ENCODE measurements around the gene COQ8A. TPM values are rescaled to one million over a fixed set of nuclear protein-coding genes. Genes with fewer than 3 reads are reported as not detected.

COQ8A gene
- total RNA-seq, 4 donors from 2014 or later = 22.8 to 41.7 (median 27.7) TPM

DNA sequence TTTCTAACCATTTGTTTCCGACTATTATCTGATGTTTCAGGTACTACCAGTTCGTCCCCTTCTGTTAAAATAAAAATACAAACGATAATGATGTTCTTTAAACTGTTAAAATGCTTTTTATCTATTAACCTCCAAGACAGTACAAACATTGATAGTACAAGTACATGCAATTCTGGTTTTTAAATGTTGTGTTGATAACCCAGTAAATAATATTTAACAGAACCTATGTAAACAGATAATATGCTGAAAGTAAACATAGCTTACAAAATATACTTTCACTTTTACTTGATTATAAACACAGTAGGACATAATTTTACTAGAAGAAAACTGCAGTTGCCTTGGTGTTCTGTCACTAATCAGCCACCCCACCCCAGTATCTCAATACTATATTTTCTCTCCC is 76.9 kb downstream of the COQ8A start:
- Histone ChIP-seq H3K36me3 (no peaks in the 10 kb centered on the region), H3K27ac (no peak overlapping the region), H3K4me3 (no peak overlapping the region), H3K4me1 (no peaks in the 10 kb centered on the region), H3K9me3 (no peaks in the 10 kb centered on the region), H3K27me3 (no peaks in the 10 kb centered on the region)
- TF ChIP-seq, protein P1, sequence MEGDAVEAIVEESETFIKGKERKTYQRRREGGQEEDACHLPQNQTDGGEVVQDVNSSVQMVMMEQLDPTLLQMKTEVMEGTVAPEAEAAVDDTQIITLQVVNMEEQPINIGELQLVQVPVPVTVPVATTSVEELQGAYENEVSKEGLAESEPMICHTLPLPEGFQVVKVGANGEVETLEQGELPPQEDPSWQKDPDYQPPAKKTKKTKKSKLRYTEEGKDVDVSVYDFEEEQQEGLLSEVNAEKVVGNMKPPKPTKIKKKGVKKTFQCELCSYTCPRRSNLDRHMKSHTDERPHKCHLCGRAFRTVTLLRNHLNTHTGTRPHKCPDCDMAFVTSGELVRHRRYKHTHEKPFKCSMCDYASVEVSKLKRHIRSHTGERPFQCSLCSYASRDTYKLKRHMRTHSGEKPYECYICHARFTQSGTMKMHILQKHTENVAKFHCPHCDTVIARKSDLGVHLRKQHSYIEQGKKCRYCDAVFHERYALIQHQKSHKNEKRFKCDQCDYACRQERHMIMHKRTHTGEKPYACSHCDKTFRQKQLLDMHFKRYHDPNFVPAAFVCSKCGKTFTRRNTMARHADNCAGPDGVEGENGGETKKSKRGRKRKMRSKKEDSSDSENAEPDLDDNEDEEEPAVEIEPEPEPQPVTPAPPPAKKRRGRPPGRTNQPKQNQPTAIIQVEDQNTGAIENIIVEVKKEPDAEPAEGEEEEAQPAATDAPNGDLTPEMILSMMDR (IDR thresholded peaks at IDR 0.05) = no peak
- no peak for TF ChIP-seq POLR2A (IDR thresholded peaks at IDR 0.05)
- intact Hi-C loops (cut with DNase I; ENCODE audit: low total_unique reads) = no loop called here
- DNase-seq = no peak

DNA sequence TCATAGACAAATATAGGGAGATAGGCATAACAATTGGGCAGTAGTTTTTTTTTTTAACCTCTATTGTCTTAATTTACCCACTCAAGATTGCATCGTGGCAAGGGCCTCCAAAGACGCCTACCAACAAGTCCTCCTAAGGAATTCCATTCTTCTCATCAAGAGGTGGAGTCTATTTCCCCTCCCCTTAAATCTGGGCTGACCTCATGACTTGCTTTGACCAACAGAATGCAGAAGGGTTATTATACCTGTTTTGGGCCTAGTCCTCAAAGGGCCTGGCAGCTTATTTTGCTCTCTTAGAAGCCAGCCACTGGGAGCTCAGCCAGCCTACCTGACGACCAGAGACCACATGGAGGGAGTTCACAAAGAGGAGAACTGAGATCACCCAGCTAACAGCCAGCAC is 92.3 kb downstream of the COQ8A start:
- no peak overlapping the region for H3K4me3 ChIP-seq
- H3K9me3 ChIP-seq = no peaks in the 10 kb centered on the region
- intact Hi-C loops (cut with DNase I; ENCODE audit: low total_unique reads) = no loop called here
- H3K27ac ChIP-seq = no peak overlapping the region
- TF ChIP-seq, protein P1 (IDR thresholded peaks at IDR 0.05) = no peak
- no peaks in the 10 kb centered on the region for H3K27me3 ChIP-seq
- DNase-seq = no peak
- H3K4me1 ChIP-seq = no peaks in the 10 kb centered on the region
- no peaks in the 10 kb centered on the region for H3K36me3 ChIP-seq

DNA sequence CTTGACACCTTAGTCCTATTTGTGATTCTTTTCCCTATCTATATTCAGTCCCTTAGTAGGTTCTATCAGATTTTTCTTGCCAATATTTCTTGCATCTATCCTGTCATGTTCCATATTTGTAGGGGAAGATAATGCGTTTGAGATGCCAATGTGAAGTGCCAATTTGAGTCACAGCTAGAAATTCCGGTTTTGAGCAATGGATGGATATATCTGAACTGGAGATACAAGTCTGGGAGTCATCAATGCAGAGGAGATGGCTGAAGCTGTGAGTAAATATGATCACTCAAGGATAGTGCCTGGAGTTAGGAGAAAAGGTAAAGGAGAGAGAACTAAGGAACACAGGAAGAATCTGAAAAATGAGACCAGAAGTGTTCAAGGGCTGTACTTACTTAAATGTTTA is 93.8 kb downstream of the COQ8A start:
- DNase-seq = no peak
- H3K36me3 ChIP-seq = no peaks in the 10 kb centered on the region
- H3K9me3 ChIP-seq = no peaks in the 10 kb centered on the region
- no peak overlapping the region for H3K27ac ChIP-seq
- H3K4me1 ChIP-seq = no peaks in the 10 kb centered on the region
- intact Hi-C loops (cut with DNase I; ENCODE audit: low total_unique reads) = no loop called here
- no peaks in the 10 kb centered on the region for H3K27me3 ChIP-seq
- no peak overlapping the region for H3K4me3 ChIP-seq
- TF ChIP-seq POLR2A (IDR thresholded peaks at IDR 0.05) = no peak
- TF ChIP-seq, protein P1 (IDR thresholded peaks at IDR 0.05) = no peak

DNA sequence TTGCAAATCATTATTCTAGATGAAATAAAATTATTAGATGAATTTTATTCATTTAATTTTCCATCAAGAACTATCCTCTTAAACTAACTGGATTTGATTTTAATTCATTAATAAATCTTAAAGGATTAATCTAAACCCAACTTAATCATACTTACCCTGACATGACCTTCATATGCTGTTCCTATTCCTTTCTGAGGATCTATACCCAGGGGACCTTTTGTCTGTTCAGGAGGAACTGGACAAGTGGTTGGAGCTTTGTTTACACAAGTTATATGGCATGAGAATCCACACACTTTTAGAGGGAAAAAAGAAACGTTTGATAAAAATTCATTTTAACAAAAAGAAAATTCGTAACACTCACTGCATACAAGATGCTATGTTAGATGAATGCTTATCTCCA is 95.2 kb downstream of the COQ8A start:
- TF ChIP-seq, protein P1 (IDR thresholded peaks at IDR 0.05) = no peak
- no peak for TF ChIP-seq POLR2A (IDR thresholded peaks at IDR 0.05)
- DNase-seq = no peak
- Histone ChIP-seq H3K9me3 (no peaks in the 10 kb centered on the region), H3K36me3 (no peaks in the 10 kb centered on the region), H3K27me3 (no peaks in the 10 kb centered on the region), H3K4me3 (no peak overlapping the region), H3K4me1 (no peaks in the 10 kb centered on the region), H3K27ac (no peak overlapping the region)
- intact Hi-C loops (cut with DNase I; ENCODE audit: low total_unique reads) = no loop called here

DNA sequence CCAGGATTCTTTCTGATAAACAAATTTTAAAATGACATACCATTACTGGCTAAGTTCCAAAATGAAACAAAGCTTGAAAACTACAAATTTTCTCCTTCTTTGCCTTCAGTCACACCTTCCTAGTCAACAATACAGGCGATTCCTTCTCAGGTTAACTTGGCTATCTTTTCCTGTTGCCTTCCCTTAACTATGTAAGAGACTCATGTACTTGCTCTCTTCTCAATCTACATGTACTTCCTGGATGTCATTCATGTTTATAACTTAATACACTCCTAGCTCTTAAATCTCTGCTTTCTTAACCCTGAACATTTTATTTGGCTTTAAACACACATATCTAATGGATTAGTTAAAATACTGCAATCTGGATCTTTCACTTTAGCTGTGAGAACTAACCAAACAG is 97.0 kb downstream of the COQ8A start:
- no peaks in the 10 kb centered on the region for H3K4me1 ChIP-seq
- DNase-seq = no peak
- H3K36me3 ChIP-seq = no peaks in the 10 kb centered on the region
- TF ChIP-seq, protein P1 (IDR thresholded peaks at IDR 0.05) = no peak
- no peak for TF ChIP-seq POLR2A (IDR thresholded peaks at IDR 0.05)
- no peak overlapping the region for H3K4me3 ChIP-seq
- H3K9me3 ChIP-seq = no peaks in the 10 kb centered on the region
- intact Hi-C loops (cut with DNase I; ENCODE audit: low total_unique reads) = no loop called here
- no peaks in the 10 kb centered on the region for H3K27me3 ChIP-seq
- H3K27ac ChIP-seq = no peak overlapping the region

Small RNA genes within 50 kb of the gene (small RNA-seq; reads per million reads assigned to genes)
- not detected for gene AL353689.1

Other genes with a start within 250 kb of the COQ8A start
- 100 to 1,000 TPM in 1 of 4 donors, 10 to 100 TPM in 3; 29.7 to 117 (median 44.9) TPM for gene ITPKB, start 201.0 kb upstream of the COQ8A start, total RNA-seq
- 10 to 100 TPM; 12.8 to 80.9 (median 31.3) TPM for gene PSEN2, start 69.7 kb upstream of the COQ8A start, total RNA-seq